CD4-positive, CD25-positive, alpha-beta regulatory T cell (primary cell): ENCODE data around the gene SLC24A5. TPM values are rescaled to one million over a fixed set of nuclear protein-coding genes. Genes with fewer than 3 reads are reported as not detected.

Experiments used
- ATAC-seq, 2 donors: fragments of 150-1000 bp; cut with Tn5 transposase; one replicate each; pipeline ENCODE4 v1.10.0; 2021; ENCODE audit warnings: low read depth in 2 of 2, moderate number of reproducible peaks in 2 of 2, moderate library complexity in 1 of 2
- DNase-seq, 3 donors: peaks; one replicate each; pipeline versions ENCODE4 v3.0.0 to v3.0.0-alpha.2; 2012 to 2022; ENCODE audit warnings: mixed read lengths in 1 of 3
- H3K27ac ChIP-seq: one replicate; pipeline ENCODE4 v1.7.0; 2013; ENCODE audit warnings: mild to moderate bottlenecking, low read length; ENCODE audit not compliant: insufficient read depth, poor library complexity, severe bottlenecking
- H3K27me3 ChIP-seq: one replicate; pipeline ENCODE4 v1.7.0; 2013; ENCODE audit warnings: low read length; ENCODE audit not compliant: control insufficient read depth, insufficient read depth
- H3K36me3 ChIP-seq: one replicate; pipeline ENCODE4 v1.7.0; 2013; ENCODE audit warnings: mild to moderate bottlenecking, low read length, moderate library complexity; ENCODE audit not compliant: control insufficient read depth, insufficient read depth
- H3K4me1 ChIP-seq: 2 replicates; pipeline ENCODE4 v1.7.0; 2013; ENCODE audit warnings: mild to moderate bottlenecking, low read length; ENCODE audit not compliant: insufficient read depth, control insufficient read depth, poor library complexity, severe bottlenecking
- H3K4me3 ChIP-seq: one replicate; pipeline ENCODE4 v1.7.0; 2013; ENCODE audit warnings: low read depth, mild to moderate bottlenecking, low read length, moderate library complexity
- H3K9me3 ChIP-seq, 2 experiments: 1 replicate in 1 of 2; 2 replicates in 1 of 2; pipeline ENCODE4 v1.7.0; 2013; ENCODE audit warnings: low read length in 2 of 2, mild to moderate bottlenecking in 1 of 2, moderate library complexity in 1 of 2; ENCODE audit not compliant: control insufficient read depth in 2 of 2
- H3K27ac Mint-ChIP-seq, 3 donors: one replicate each; pipeline ENCODE4 v1.8.0; 2020 to 2022; ENCODE audit warnings: mild to moderate bottlenecking in 3 of 3, mixed read lengths in 3 of 3, moderate library complexity in 2 of 3
- H3K27me3 Mint-ChIP-seq: one replicate; pipeline ENCODE4 v1.8.0; 2022; ENCODE audit warnings: mild to moderate bottlenecking, mixed read lengths
- H3K36me3 Mint-ChIP-seq: one replicate; pipeline ENCODE4 v1.8.0; 2020; ENCODE audit warnings: mixed read lengths
- H3K4me1 Mint-ChIP-seq, 4 donors: one replicate each; pipeline ENCODE4 v1.8.0; 2020 to 2022; ENCODE audit warnings: mixed read lengths in 4 of 4, mild to moderate bottlenecking in 1 of 4
- H3K4me3 Mint-ChIP-seq, 4 donors: one replicate each; pipeline ENCODE4 v1.8.0; 2020 to 2022; ENCODE audit warnings: mild to moderate bottlenecking in 4 of 4, mixed read lengths in 4 of 4, moderate library complexity in 3 of 4
- H3K9me3 Mint-ChIP-seq, 7 donors: one replicate each; pipeline ENCODE4 v1.8.0; 2020 to 2022; ENCODE audit warnings: mixed read lengths in 7 of 7, mild to moderate bottlenecking in 3 of 7, moderate library complexity in 2 of 7
- polyA plus RNA-seq, 4 donors: library from polyadenylated mRNA; unstranded; fragments of 300-500 nt; fragmentation: Illumina TruSeq; gene quantifications; one replicate each; pipeline ENCODE4 v1.2.3, GENCODE V29; 2021
- total RNA-seq: library from RNA; stranded (reverse); gene quantifications from one replicate; pipeline ENCODE4 v1.2.3, GENCODE V29; 2022

SLC24A5 gene
- total and polyA plus RNA-seq, 5 donors from 2014 or later = not detected

GRCh38 chr15:48191574-48192225, 70.9 kb downstream of the SLC24A5 start, which contains the start of gene CTXN2:
Gene CTXN2 (plus strand): TSS chr15:48191665. CDS start chr15:48201301, 9,636 bp downstream.
- H3K27ac ChIP-seq = no peak within 1 kb of the TSS
- Mint-ChIP-seq H3K36me3 (no peaks in the 10 kb centered on the region), H3K4me3 (no peak within 1 kb of the TSS), H3K9me3 (peaks cover 0 to 7% (median 3%) of the 10 kb centered on the region in 7 donors), H3K27ac (no peak within 1 kb of the TSS), H3K4me1 (peaks cover 0 to 4% (median 1%) of the 10 kb centered on the region in 4 donors), H3K27me3 (peaks cover 27% of the 10 kb centered on the region)
- no peaks in the 10 kb centered on the region for H3K4me1 ChIP-seq
- H3K36me3 ChIP-seq = no peaks in the 10 kb centered on the region
- H3K27me3 ChIP-seq = peaks cover 2% of the 10 kb centered on the region
- ATAC-seq (no peak), DNase-seq (no peak)
- H3K9me3 ChIP-seq = no peaks in the 10 kb centered on the region
- no peak within 1 kb of the TSS for H3K4me3 ChIP-seq

Other genes starting within 250 kb of the SLC24A5 start
- gene MYEF2, start 57.3 kb downstream of the SLC24A5 start, total RNA-seq = 19.0 TPM
- gene MYEF2, start 57.3 kb downstream of the SLC24A5 start, polyA plus RNA-seq = 1 to 10 TPM; 1.5 to 2.8 (median 2.1) TPM
- not detected for gene CTXN2, start 70.7 kb downstream of the SLC24A5 start, total RNA-seq
- not detected for gene CTXN2, start 70.7 kb downstream of the SLC24A5 start, polyA plus RNA-seq
- not detected for gene SLC12A1, start 85.3 kb downstream of the SLC24A5 start, total RNA-seq
- gene SLC12A1, start 85.3 kb downstream of the SLC24A5 start, polyA plus RNA-seq = not detected
- gene DUT, start 210.4 kb downstream of the SLC24A5 start, total RNA-seq = 60.3 TPM
- 100 to 1,000 TPM; 109 to 124 (median 117) TPM for gene DUT, start 210.4 kb downstream of the SLC24A5 start, polyA plus RNA-seq